Effector memory CD4-positive, alpha-beta T cell (primary cell): ENCODE results near the gene PLCB4.

Experiments used
- DNase-seq, 3 donors: peaks; one replicate each; pipeline ENCODE4 v3.0.0-alpha.2; 2020
- H3K27ac ChIP-seq: 2 replicates; pipeline ENCODE4 v1.7.0; 2013; ENCODE audit warnings: mild to moderate bottlenecking, low read length, moderate library complexity; ENCODE audit not compliant: insufficient read depth, poor library complexity, severe bottlenecking
- H3K27me3 ChIP-seq: replicated peaks from 2 replicates; pipeline ENCODE4 v1.7.0; 2013; ENCODE audit warnings: mild to moderate bottlenecking, low read length; ENCODE audit not compliant: insufficient read depth, control insufficient read depth, poor library complexity, severe bottlenecking
- H3K36me3 ChIP-seq: 2 replicates; pipeline ENCODE4 v1.7.0; 2013; ENCODE audit warnings: mild to moderate bottlenecking, low read length, moderate library complexity; ENCODE audit not compliant: control insufficient read depth, insufficient read depth
- H3K4me1 ChIP-seq: 2 replicates; pipeline ENCODE4 v1.7.0; 2013; ENCODE audit warnings: low read length, mild to moderate bottlenecking; ENCODE audit not compliant: control insufficient read depth, insufficient read depth, poor library complexity, severe bottlenecking
- H3K4me3 ChIP-seq: 2 replicates; pipeline ENCODE4 v1.7.0; 2013; ENCODE audit warnings: low read length, low read depth, mild to moderate bottlenecking; ENCODE audit not compliant: insufficient read depth, poor library complexity, severe bottlenecking
- H3K9me3 ChIP-seq: 2 replicates; pipeline ENCODE4 v1.7.0; 2013; ENCODE audit warnings: mild to moderate bottlenecking, low read length, moderate library complexity; ENCODE audit not compliant: control insufficient read depth

The PLCB4 gene

GRCh38 chr20:9160757-9161156 is 91.9 kb downstream of the PLCB4 start:
- no peaks in the 10 kb centered on the region for H3K36me3 ChIP-seq
- no peaks in the 10 kb centered on the region for H3K4me1 ChIP-seq
- no peaks in the 10 kb centered on the region for H3K9me3 ChIP-seq
- no peaks in the 10 kb centered on the region for H3K27me3 ChIP-seq
- no peak overlapping the region for H3K4me3 ChIP-seq
- H3K27ac ChIP-seq = no peak overlapping the region
- no peak for DNase-seq

- no peak overlapping the region for H3K4me3 ChIP-seq
- H3K27ac ChIP-seq = no peak overlapping the region
- H3K9me3 ChIP-seq = no peaks in the 10 kb centered on the region
- H3K36me3 ChIP-seq = no peaks in the 10 kb centered on the region
- H3K4me1 ChIP-seq = no peaks in the 10 kb centered on the region
- no peaks in the 10 kb centered on the region for H3K27me3 ChIP-seq
- no peak for DNase-seq
Observed at GRCh38 chr20:9161311-9161710, 92.4 kb downstream of the PLCB4 start.

GRCh38 chr20:9163251-9163650 is 94.4 kb downstream of the PLCB4 start:
- Histone ChIP-seq H3K27ac (no peak overlapping the region), H3K9me3 (no peaks in the 10 kb centered on the region), H3K36me3 (no peaks in the 10 kb centered on the region), H3K27me3 (no peaks in the 10 kb centered on the region), H3K4me1 (no peaks in the 10 kb centered on the region), H3K4me3 (no peak overlapping the region)
- DNase-seq = no peak

GRCh38 chr20:9163995-9164394 is 95.1 kb downstream of the PLCB4 start:
- no peak overlapping the region for H3K27ac ChIP-seq
- no peaks in the 10 kb centered on the region for H3K27me3 ChIP-seq
- no peaks in the 10 kb centered on the region for H3K9me3 ChIP-seq
- no peak for DNase-seq
- H3K36me3 ChIP-seq = no peaks in the 10 kb centered on the region
- H3K4me1 ChIP-seq = no peaks in the 10 kb centered on the region
- no peak overlapping the region for H3K4me3 ChIP-seq

GRCh38 chr20:9165261-9165660 is 96.4 kb downstream of the PLCB4 start:
- H3K4me1 ChIP-seq = no peaks in the 10 kb centered on the region
- no peaks in the 10 kb centered on the region for H3K9me3 ChIP-seq
- no peak for DNase-seq
- H3K27me3 ChIP-seq = no peaks in the 10 kb centered on the region
- H3K4me3 ChIP-seq = no peak overlapping the region
- no peaks in the 10 kb centered on the region for H3K36me3 ChIP-seq
- H3K27ac ChIP-seq = no peak overlapping the region

- Histone ChIP-seq H3K4me1 (no peaks in the 10 kb centered on the region), H3K36me3 (no peaks in the 10 kb centered on the region), H3K4me3 (no peak overlapping the region), H3K9me3 (no peaks in the 10 kb centered on the region), H3K27me3 (no peaks in the 10 kb centered on the region), H3K27ac (no peak overlapping the region)
- no peak for DNase-seq
Observed at GRCh38 chr20:9166153-9166780, 97.4 kb downstream of the PLCB4 start.

GRCh38 chr20:9169409-9169808 is 100.5 kb downstream of the PLCB4 start:
- no peak for DNase-seq
- Histone ChIP-seq H3K9me3 (no peaks in the 10 kb centered on the region), H3K36me3 (no peaks in the 10 kb centered on the region), H3K27ac (no peak overlapping the region), H3K27me3 (no peaks in the 10 kb centered on the region), H3K4me1 (no peaks in the 10 kb centered on the region), H3K4me3 (no peak overlapping the region)

GRCh38 chr20:9172851-9173250 is 104.0 kb downstream of the PLCB4 start:
- no peak overlapping the region for H3K4me3 ChIP-seq
- DNase-seq = no peak
- no peaks in the 10 kb centered on the region for H3K9me3 ChIP-seq
- no peaks in the 10 kb centered on the region for H3K4me1 ChIP-seq
- H3K27me3 ChIP-seq = no peaks in the 10 kb centered on the region
- no peaks in the 10 kb centered on the region for H3K36me3 ChIP-seq
- H3K27ac ChIP-seq = no peak overlapping the region

- Histone ChIP-seq H3K36me3 (no peaks in the 10 kb centered on the region), H3K4me1 (no peaks in the 10 kb centered on the region), H3K27me3 (no peaks in the 10 kb centered on the region), H3K4me3 (no peak overlapping the region), H3K27ac (no peak overlapping the region), H3K9me3 (no peaks in the 10 kb centered on the region)
- no peak for DNase-seq
Observed at GRCh38 chr20:9177278-9177677, 108.4 kb downstream of the PLCB4 start.

- Histone ChIP-seq H3K27ac (no peak overlapping the region), H3K4me3 (no peak overlapping the region), H3K4me1 (no peaks in the 10 kb centered on the region), H3K27me3 (no peaks in the 10 kb centered on the region), H3K36me3 (no peaks in the 10 kb centered on the region), H3K9me3 (no peaks in the 10 kb centered on the region)
- no peak for DNase-seq
Observed at GRCh38 chr20:9179193-9179802, 110.4 kb downstream of the PLCB4 start.
